Sigmoid colon (tissue), 7 donors: ENCODE results near the gene CD80. TPM values are rescaled to one million over a fixed set of nuclear protein-coding genes. Genes with fewer than 3 reads are reported as not detected.
"Not testable (repeated sequence)": the region's sequence is repeated elsewhere in the genome, so short reads cannot be mapped to it uniquely, and the experiment has no call there.

Source experiments
- DNase-seq: peaks from one replicate; pipeline ENCODE4 v3.0.0-alpha.2; 2019
- H3K27ac ChIP-seq, 4 donors: fragments of 200-600 bp; sonication (generic); one replicate each; pipeline ENCODE4 v1.5.1; 2016 to 2019; ENCODE audit warnings: mild to moderate bottlenecking in 1 of 4
- H3K27me3 ChIP-seq, 3 donors: fragments of 200-600 bp; sonication (generic); one replicate each; pipeline ENCODE4 v1.5.1; 2019; ENCODE audit warnings: mild to moderate bottlenecking in 1 of 3
- H3K36me3 ChIP-seq, 4 donors: fragments of 200-600 bp; sonication (generic); one replicate each; pipeline ENCODE4 v1.5.1; 2016 to 2019
- H3K4me1 ChIP-seq, 4 donors: fragments of 200-600 bp; sonication (generic); one replicate each; pipeline ENCODE4 v1.5.1; 2017 to 2019
- H3K4me3 ChIP-seq, 4 donors: fragments of 200-600 bp; sonication (generic); one replicate each; pipeline ENCODE4 v1.5.1; 2017 to 2019; ENCODE audit warnings: mild to moderate bottlenecking in 2 of 4, moderate library complexity in 1 of 4
- H3K9me3 ChIP-seq, 4 donors: fragments of 200-600 bp in 3 of 4; sonication (generic) in 3 of 4; one replicate each; pipeline versions ENCODE4 v1.5.1 to v1.6.1; 2013 to 2019
- CTCF ChIP-seq, 4 experiments: fragments of 450-650 bp in 3 of 4; fragments of 200-600 bp in 1 of 4; IDR thresholded peaks; one replicate each; pipeline ENCODE4 v1.5.1; 2016 to 2019; ENCODE audit warnings: antibody characterized with exemption in 4 of 4, mild to moderate bottlenecking in 3 of 4, moderate library complexity in 2 of 4
- EP300 ChIP-seq, 4 donors: sonication (generic); formaldehyde crosslinking; IDR thresholded peaks; one replicate each; pipeline ENCODE4 v1.6.1; 2017; ENCODE audit warnings: antibody characterized with exemption in 4 of 4
- POLR2A ChIP-seq, 2 donors: fragments of 450-650 bp; IDR thresholded peaks; one replicate each; pipeline ENCODE4 v1.6.1; 2016; ENCODE audit warnings: antibody characterized with exemption in 2 of 2, mild to moderate bottlenecking in 2 of 2, moderate library complexity in 2 of 2
- POLR2AphosphoS5 ChIP-seq, 4 donors: sonication (generic); formaldehyde crosslinking; IDR thresholded peaks; one replicate each; pipeline ENCODE4 v1.6.1; 2017; ENCODE audit warnings: antibody characterized with exemption in 4 of 4
- WGBS, 2 donors: extraction: QIAGEN DNeasy Blood & Tissue Kit; methylation state at CpG; one replicate each; pipeline ENCODE4 v1.1.7; 2013; 5-methylcytosine and 5-hydroxymethylcytosine counted together
- intact Hi-C: fragments of 100-400 bp; cut with DNase I; formaldehyde crosslinking; loops from one replicate; pipeline ENCODE4 v1.15.1; 2023
- polyA plus RNA-seq, 3 donors: library from polyadenylated mRNA; stranded (reverse); fragments of 200-250 nt; gene quantifications; one replicate each; pipeline ENCODE4 v1.2.3, GENCODE V29; 2013
- total RNA-seq, 4 donors: library from RNA; depleted of rRNA; stranded (reverse); fragments of >200 nt; gene quantifications; one replicate each; pipeline ENCODE4 v1.1.0, GENCODE V29; 2016
- donor health status: healthy with polysubstance abuse.
- donor health status: Bipolar disorder and iron deficiency.
- donor health status: healthy.

The CD80 gene
- total and polyA plus RNA-seq, 7 donors: 0.27 to 2.2 (median 1.6) TPM; not detected in 3

GRCh38 chr3:119596398-119596797, 37.0 kb upstream of the CD80 start:
- intact Hi-C loops: no loop called here
- Histone ChIP-seq H3K4me1 (peaks cover 0 to 14% (median 2%) of the 10 kb centered on the region in 4 donors), H3K36me3 (no peaks in the 10 kb centered on the region), H3K4me3 (no peak overlapping the region), H3K9me3 (no peaks in the 10 kb centered on the region), H3K27me3 (no peaks in the 10 kb centered on the region), H3K27ac (no peak overlapping the region)
- 87 to 88% methylated on average over 6 of the region's 6 CpGs for WGBS, 2 donors
- no peak for DNase-seq
- TF ChIP-seq CTCF (IDR thresholded peaks at IDR 0.05) (no peak), POLR2AphosphoS5 (IDR thresholded peaks at IDR 0.05) (no peak), EP300 (IDR thresholded peaks at IDR 0.05) (no peak)

GRCh38 chr3:119595639-119596334, 36.4 kb upstream of the CD80 start:
- no peak for DNase-seq
- H3K36me3 ChIP-seq: no peaks in the 10 kb centered on the region
- H3K27ac ChIP-seq: peak overlapping the region in 1 of 4 donors; percentile 12
- intact Hi-C loops: no loop called here
- WGBS, 2 donors: 81 to 82% methylated on average over 7 of the region's 7 CpGs
- no peaks in the 10 kb centered on the region for H3K27me3 ChIP-seq
- H3K4me1 ChIP-seq: peaks cover 0 to 14% (median 2%) of the 10 kb centered on the region in 4 donors
- TF ChIP-seq POLR2A (IDR thresholded peaks at IDR 0.05): no peak
- TF ChIP-seq POLR2AphosphoS5 (IDR thresholded peaks at IDR 0.05): no peak
- TF ChIP-seq EP300 (IDR thresholded peaks at IDR 0.05): no peak
- no peak for TF ChIP-seq CTCF (IDR thresholded peaks at IDR 0.05)
- H3K9me3 ChIP-seq: peaks cover 0 to 1% (median 0%) of the 10 kb centered on the region in 4 donors
- H3K4me3 ChIP-seq: peak overlapping the region; percentile 10 to 38 (median 32)

GRCh38 chr3:119594929-119595328, 35.5 kb upstream of the CD80 start:
- DNase-seq, H3K27me3 ChIP-seq, H3K27ac ChIP-seq, intact Hi-C loops, H3K4me3 ChIP-seq, H3K9me3 ChIP-seq, H3K36me3 ChIP-seq: not testable (repeated sequence)
- WGBS, 2 donors: 88 to 92% methylated on average over 1 of the region's 1 CpG
- H3K4me1 ChIP-seq: peaks cover 0 to 14% (median 2%) of the 10 kb centered on the region in 4 donors

- WGBS, 2 donors: 70 to 81% methylated on average over 5 of the region's 5 CpGs
- TF ChIP-seq POLR2AphosphoS5 (IDR thresholded peaks at IDR 0.05): no peak
- TF ChIP-seq CTCF (IDR thresholded peaks at IDR 0.05): no peak
- TF ChIP-seq EP300 (IDR thresholded peaks at IDR 0.05): no peak
- no peak for TF ChIP-seq POLR2A (IDR thresholded peaks at IDR 0.05)
- peaks cover 0 to 14% (median 2%) of the 10 kb centered on the region in 4 donors for H3K4me1 ChIP-seq
- peaks cover 0 to 2% (median 0%) of the 10 kb centered on the region in 4 donors for H3K9me3 ChIP-seq
- intact Hi-C loops: no loop called here
- H3K27ac ChIP-seq: no peak overlapping the region
- H3K4me3 ChIP-seq: no peak overlapping the region
- no peak for DNase-seq
- H3K36me3 ChIP-seq: no peaks in the 10 kb centered on the region
- no peaks in the 10 kb centered on the region for H3K27me3 ChIP-seq
Measured at GRCh38 chr3:119594066-119594465, 34.7 kb upstream of the CD80 start.

GRCh38 chr3:119592861-119593260, 33.4 kb upstream of the CD80 start:
- Histone ChIP-seq H3K27me3 (no peaks in the 10 kb centered on the region), H3K4me3 (no peak overlapping the region), H3K9me3 (peaks cover 0 to 2% (median 0%) of the 10 kb centered on the region in 4 donors), H3K4me1 (peaks cover 0 to 14% (median 2%) of the 10 kb centered on the region in 4 donors), H3K36me3 (no peaks in the 10 kb centered on the region), H3K27ac (no peak overlapping the region)
- TF ChIP-seq EP300 (IDR thresholded peaks at IDR 0.05) (no peak), POLR2A (IDR thresholded peaks at IDR 0.05) (no peak), CTCF (IDR thresholded peaks at IDR 0.05) (no peak), POLR2AphosphoS5 (IDR thresholded peaks at IDR 0.05) (no peak)
- intact Hi-C loops: no loop called here
- no peak for DNase-seq
- WGBS, 2 donors: 67 to 73% methylated on average over 1 of the region's 1 CpG
